H9 (cell line): ENCODE results near the gene EFHD2. TPM values are rescaled to one million over a fixed set of nuclear protein-coding genes. Genes with fewer than 3 reads are reported as not detected.

Experiments used
- DNase-seq: peaks from one replicate; pipeline ENCODE4 v3.0.0-alpha.2; 2017
- H2AFZ ChIP-seq: one replicate; pipeline ENCODE4 v1.6.1; 2013; ENCODE audit warnings: mild to moderate bottlenecking, low read length, control low read depth, moderate library complexity
- H2AK5ac ChIP-seq: 2 replicates; pipeline ENCODE4 v1.6.1; 2013; ENCODE audit warnings: low read length, control low read depth, mixed read lengths; ENCODE audit not compliant: insufficient read length
- H2BK120ac ChIP-seq: one replicate; pipeline ENCODE4 v1.6.1; 2013; ENCODE audit warnings: low read depth, mild to moderate bottlenecking, low read length, control low read depth, inconsistent platforms; ENCODE audit not compliant: poor library complexity, severe bottlenecking
- H2BK12ac ChIP-seq: 2 replicates; pipeline ENCODE4 v1.6.1; 2013; ENCODE audit warnings: low read length, control low read depth, mixed read lengths, low read depth; ENCODE audit not compliant: insufficient read length
- H2BK15ac ChIP-seq: 2 replicates; pipeline ENCODE4 v1.6.1; 2013; ENCODE audit warnings: low read depth, low read length, control low read depth
- H2BK20ac ChIP-seq: one replicate; pipeline ENCODE4 v1.6.1; 2013; ENCODE audit warnings: low read depth, mild to moderate bottlenecking, low read length, control low read depth, inconsistent platforms; ENCODE audit not compliant: poor library complexity, severe bottlenecking
- H2BK5ac ChIP-seq: 2 replicates; pipeline ENCODE4 v1.6.1; 2013; ENCODE audit warnings: low read length, control low read depth, mixed read lengths; ENCODE audit not compliant: insufficient read length
- H3K14ac ChIP-seq: 2 replicates; pipeline ENCODE4 v1.6.1; 2013; ENCODE audit warnings: low read length, control low read depth; ENCODE audit not compliant: insufficient read depth
- H3K18ac ChIP-seq: 2 replicates; pipeline ENCODE4 v1.6.1; 2013; ENCODE audit warnings: low read depth, mild to moderate bottlenecking, mixed read lengths, low read length, control low read depth; ENCODE audit not compliant: insufficient read length
- H3K23ac ChIP-seq: 2 replicates; pipeline ENCODE4 v1.6.1; 2013; ENCODE audit warnings: low read length, control low read depth, mixed read lengths, low read depth; ENCODE audit not compliant: insufficient read length
- H3K23me2 ChIP-seq: 2 replicates; pipeline ENCODE4 v1.6.1; 2013; ENCODE audit warnings: low read depth, mild to moderate bottlenecking, mixed read lengths, low read length, control low read depth; ENCODE audit not compliant: insufficient read length, poor library complexity, severe bottlenecking
- H3K27ac ChIP-seq: 2 replicates; pipeline ENCODE4 v1.5.1; 2013; ENCODE audit warnings: low read length, control low read depth, mixed read lengths, low read depth; ENCODE audit not compliant: insufficient read length
- H3K27me3 ChIP-seq: 2 replicates; pipeline ENCODE4 v1.6.1; 2013; ENCODE audit warnings: low read length, control low read depth, inconsistent platforms; ENCODE audit not compliant: insufficient read depth
- H3K4ac ChIP-seq: 2 replicates; pipeline ENCODE4 v1.6.1; 2013; ENCODE audit warnings: low read depth, mild to moderate bottlenecking, control low read depth, inconsistent platforms, low read length, moderate library complexity
- H3K4me1 ChIP-seq: 2 replicates; pipeline ENCODE4 v1.6.1; 2013; ENCODE audit warnings: low read length, control low read depth, inconsistent platforms; ENCODE audit not compliant: insufficient read depth
- H3K4me2 ChIP-seq: 2 replicates; pipeline ENCODE4 v1.6.1; 2013; ENCODE audit warnings: low read length, control low read depth, mixed read lengths; ENCODE audit not compliant: insufficient read length, insufficient read depth
- H3K56ac ChIP-seq: 2 replicates; pipeline ENCODE4 v1.6.1; 2013; ENCODE audit warnings: low read depth, mild to moderate bottlenecking, mixed read lengths, low read length, control low read depth; ENCODE audit not compliant: insufficient read length
- H3K79me1 ChIP-seq: 2 replicates; pipeline ENCODE4 v1.6.1; 2013; ENCODE audit warnings: low read depth, mild to moderate bottlenecking, moderate library complexity, low read length, control low read depth, inconsistent platforms; ENCODE audit not compliant: insufficient read depth, poor library complexity, severe bottlenecking
- H3K79me2 ChIP-seq: 2 replicates; pipeline ENCODE4 v1.6.1; 2013; ENCODE audit warnings: low read length, control low read depth, inconsistent platforms; ENCODE audit not compliant: insufficient read depth
- H3K9ac ChIP-seq: 2 replicates; pipeline ENCODE4 v1.6.1; 2013; ENCODE audit warnings: low read length, control low read depth, mixed read lengths; ENCODE audit not compliant: insufficient read length; ENCODE audit errors: extremely low read depth
- H3K9me3 ChIP-seq: one replicate; pipeline ENCODE4 v1.6.1; 2013; ENCODE audit warnings: low read depth, low read length, inconsistent platforms; ENCODE audit not compliant: control insufficient read depth
- H3T11ph ChIP-seq: one replicate; pipeline ENCODE4 v1.6.1; 2013; ENCODE audit warnings: mild to moderate bottlenecking, low read length, control low read depth, inconsistent platforms
- H4K20me1 ChIP-seq: one replicate; pipeline ENCODE4 v1.6.1; 2013; ENCODE audit not compliant: control insufficient read depth, insufficient read length, insufficient read depth
- H4K5ac ChIP-seq: 2 replicates; pipeline ENCODE4 v1.6.1; 2013; ENCODE audit warnings: low read depth, mild to moderate bottlenecking, mixed read lengths, low read length, control low read depth; ENCODE audit not compliant: insufficient read length
- H4K8ac ChIP-seq: replicated peaks from 2 replicates; pipeline ENCODE4 v1.6.1; 2013; ENCODE audit warnings: low read length, control low read depth, mixed read lengths, low read depth; ENCODE audit not compliant: insufficient read length
- H4K91ac ChIP-seq: 2 replicates; pipeline ENCODE4 v1.6.1; 2013; ENCODE audit warnings: low read depth, mild to moderate bottlenecking, moderate library complexity, mixed read lengths, low read length, control low read depth; ENCODE audit not compliant: insufficient read length
- H3K27ac Mint-ChIP-seq, 3 experiments: 2 replicates in 2 of 3; 3 replicates in 1 of 3; pipeline ENCODE4 v1.8.0; 2020 to 2021; ENCODE audit warnings: mixed read lengths in 3 of 3, mild to moderate bottlenecking in 1 of 3, moderate library complexity in 1 of 3
- H3K27me3 Mint-ChIP-seq: 2 replicates; pipeline ENCODE4 v1.8.0; 2021; ENCODE audit warnings: low read depth, mild to moderate bottlenecking, moderate library complexity, mixed read lengths
- H3K36me3 Mint-ChIP-seq, 3 experiments: 2 replicates in 2 of 3; 3 replicates in 1 of 3; pipeline ENCODE4 v1.8.0; 2020 to 2021; ENCODE audit warnings: low read depth in 3 of 3, mixed read lengths in 3 of 3; ENCODE audit not compliant: insufficient read depth in 1 of 3
- H3K4me1 Mint-ChIP-seq, 2 experiments: 2 replicates each; pipeline ENCODE4 v1.8.0; 2020; ENCODE audit warnings: mixed read lengths in 2 of 2
- H3K4me3 Mint-ChIP-seq, 2 experiments: 2 replicates in 1 of 2; 3 replicates in 1 of 2; pipeline ENCODE4 v1.8.0; 2020 to 2021; ENCODE audit warnings: mild to moderate bottlenecking in 2 of 2, mixed read lengths in 2 of 2, moderate library complexity in 1 of 2
- H3K9me3 Mint-ChIP-seq, 2 experiments: 2 replicates in 1 of 2; 3 replicates in 1 of 2; pipeline ENCODE4 v1.8.0; 2020; ENCODE audit warnings: mild to moderate bottlenecking in 2 of 2, mixed read lengths in 2 of 2, moderate library complexity in 1 of 2
- WGBS: extraction: QIAGEN DNeasy Blood & Tissue Kit; methylation state at CpG from one replicate; pipeline ENCODE4 v1.1.7; 2013; ENCODE audit warnings: missing lambda C conversion rate, low lambda C conversion rate, mixed read lengths; ENCODE audit not compliant: insufficient read length; ENCODE audit errors: extremely low coverage; 5-methylcytosine and 5-hydroxymethylcytosine counted together
- total RNA-seq: library from RNA; stranded (reverse); gene quantifications from 2 replicates; pipeline ENCODE4 v1.2.1, GENCODE V29; 2021
- TF ChIP-seq, protein P1 (sequence below): fragments of 200-600 bp; sonication (generic); conservative IDR thresholded peaks from 3 replicates; pipeline ENCODE4 v1.8.0; 2021; ENCODE audit warnings: antibody characterized with exemption, mild to moderate bottlenecking

EFHD2 gene
- total RNA-seq, 1 experiment from 2014 or later: 16.5 TPM

DNA sequence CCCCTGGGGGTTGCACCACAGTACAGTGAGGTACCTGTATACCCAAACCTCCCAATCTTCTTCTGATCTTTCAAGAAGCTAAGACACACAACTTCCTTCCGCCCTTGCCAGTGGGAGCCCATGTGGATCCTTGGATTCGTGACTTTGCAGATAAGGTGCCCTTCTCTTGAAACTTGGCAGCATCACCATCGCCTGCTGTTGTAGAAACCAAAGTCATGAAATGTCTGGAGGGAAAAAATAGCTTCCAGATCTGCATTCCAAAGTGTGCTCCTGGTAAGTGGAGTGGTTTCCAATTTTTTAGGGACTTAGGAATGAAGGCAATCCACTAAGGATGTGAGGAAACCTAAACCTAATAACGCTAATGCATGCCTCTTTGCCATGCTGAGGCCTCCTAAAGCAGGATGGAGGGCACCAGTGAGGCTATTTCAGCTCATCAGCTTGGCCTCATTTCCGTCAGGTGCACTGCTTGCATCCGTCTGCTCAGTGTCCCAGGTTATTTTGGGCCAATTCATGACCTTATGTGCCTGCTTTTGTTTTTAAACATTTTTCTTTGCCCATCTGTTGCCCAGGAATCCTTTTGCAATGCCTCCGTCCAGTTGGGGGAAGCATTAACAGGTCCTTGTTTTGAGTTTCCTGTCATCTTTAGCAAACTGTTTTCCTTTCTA, 8.2 kb upstream of the EFHD2 start:
- WGBS: no CpG with 5 or more reads among the region's 7 CpGs
- H3K27ac Mint-ChIP-seq: peak overlapping the region in 1 of 3 experiments; percentile 88; a peak in 1 of 7 replicates
- Histone ChIP-seq H3K23ac (no peak overlapping the region), H3K56ac (no peak overlapping the region), H3K27me3 (no peaks in the 10 kb centered on the region), H2BK120ac (no peak overlapping the region), H2AFZ (no peak overlapping the region), H4K20me1 (no peaks in the 10 kb centered on the region), H3K79me1 (no peaks in the 10 kb centered on the region), H3K4me1 (no peaks in the 10 kb centered on the region), H3K9me3 (no peaks in the 10 kb centered on the region), H3K9ac (no peak overlapping the region), H4K5ac (no peak overlapping the region), H2BK12ac (no peak overlapping the region), H2AK5ac (no peak overlapping the region), H4K8ac (no peak overlapping the region), H2BK20ac (no peak overlapping the region), H3K23me2 (no peaks in the 10 kb centered on the region), H2BK5ac (no peak overlapping the region), H3K4ac (no peak overlapping the region), H2BK15ac (no peak overlapping the region), H3K18ac (no peak overlapping the region), H3K4me2 (no peak overlapping the region), H3K79me2 (no peaks in the 10 kb centered on the region), H3K27ac (no peak overlapping the region), H4K91ac (no peak overlapping the region), H3T11ph (no peak overlapping the region), H3K14ac (no peak overlapping the region)
- H3K4me1 Mint-ChIP-seq: peaks cover 10 to 12% of the 10 kb centered on the region in 2 experiments
- DNase-seq: no peak
- H3K27me3 Mint-ChIP-seq: peaks cover 16% of the 10 kb centered on the region
- no peak overlapping the region for H3K4me3 Mint-ChIP-seq
- peaks cover 15 to 22% of the 10 kb centered on the region in 2 experiments for H3K9me3 Mint-ChIP-seq
- TF ChIP-seq, protein P1, sequence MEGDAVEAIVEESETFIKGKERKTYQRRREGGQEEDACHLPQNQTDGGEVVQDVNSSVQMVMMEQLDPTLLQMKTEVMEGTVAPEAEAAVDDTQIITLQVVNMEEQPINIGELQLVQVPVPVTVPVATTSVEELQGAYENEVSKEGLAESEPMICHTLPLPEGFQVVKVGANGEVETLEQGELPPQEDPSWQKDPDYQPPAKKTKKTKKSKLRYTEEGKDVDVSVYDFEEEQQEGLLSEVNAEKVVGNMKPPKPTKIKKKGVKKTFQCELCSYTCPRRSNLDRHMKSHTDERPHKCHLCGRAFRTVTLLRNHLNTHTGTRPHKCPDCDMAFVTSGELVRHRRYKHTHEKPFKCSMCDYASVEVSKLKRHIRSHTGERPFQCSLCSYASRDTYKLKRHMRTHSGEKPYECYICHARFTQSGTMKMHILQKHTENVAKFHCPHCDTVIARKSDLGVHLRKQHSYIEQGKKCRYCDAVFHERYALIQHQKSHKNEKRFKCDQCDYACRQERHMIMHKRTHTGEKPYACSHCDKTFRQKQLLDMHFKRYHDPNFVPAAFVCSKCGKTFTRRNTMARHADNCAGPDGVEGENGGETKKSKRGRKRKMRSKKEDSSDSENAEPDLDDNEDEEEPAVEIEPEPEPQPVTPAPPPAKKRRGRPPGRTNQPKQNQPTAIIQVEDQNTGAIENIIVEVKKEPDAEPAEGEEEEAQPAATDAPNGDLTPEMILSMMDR: no peak
- H3K36me3 Mint-ChIP-seq: peaks cover 11 to 18% (median 13%) of the 10 kb centered on the region in 3 experiments
